ENCODE data around the gene LGI2.

DNA sequence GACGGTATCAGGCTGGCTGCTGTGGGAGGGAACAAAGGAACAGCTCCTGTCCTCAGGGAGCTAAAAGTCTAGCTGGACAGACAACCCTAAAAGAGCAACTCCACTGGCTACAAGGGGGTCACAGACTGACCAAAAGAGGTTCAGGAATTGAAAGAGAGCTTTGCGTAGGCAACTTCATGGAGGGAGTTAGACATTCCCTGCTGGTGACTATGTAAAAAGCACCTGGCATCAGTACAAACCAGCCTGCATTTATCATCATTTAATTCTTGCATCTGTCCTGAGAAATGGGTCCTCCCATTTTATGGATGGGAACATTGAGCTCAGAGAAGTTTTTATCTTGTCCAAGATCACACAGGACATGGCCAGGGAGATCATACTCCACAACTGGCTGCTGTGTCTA lies 1.4 kb upstream of the LGI2 start:
- TF ChIP-seq CTCF (IDR thresholded peaks at IDR 0.05) (no peak), POLR2AphosphoS5 (IDR thresholded peaks at IDR 0.05) (no peak), POLR2A (IDR thresholded peaks at IDR 0.05) (no peak)

Data from breast epithelium (tissue), 3 donors.